Stimulated activated CD8-positive, alpha-beta memory T cell treated with anti-CD3 and anti-CD28 coated beads, Interleukin-12 subunit alpha, Interleukin-12 subunit beta, amount 100 ng/mL, for 24 hours (primary cell): ENCODE measurements around the gene PCBD2.

Experiments used
- DNase-seq: peaks from one replicate; pipeline ENCODE4 v3.0.0-alpha.2; 2020; ENCODE audit errors: extremely low read depth

PCBD2 gene

GRCh38 chr5:135007749-135008363, 102.9 kb downstream of the PCBD2 start:
- DNase-seq, result no peak

DNA sequence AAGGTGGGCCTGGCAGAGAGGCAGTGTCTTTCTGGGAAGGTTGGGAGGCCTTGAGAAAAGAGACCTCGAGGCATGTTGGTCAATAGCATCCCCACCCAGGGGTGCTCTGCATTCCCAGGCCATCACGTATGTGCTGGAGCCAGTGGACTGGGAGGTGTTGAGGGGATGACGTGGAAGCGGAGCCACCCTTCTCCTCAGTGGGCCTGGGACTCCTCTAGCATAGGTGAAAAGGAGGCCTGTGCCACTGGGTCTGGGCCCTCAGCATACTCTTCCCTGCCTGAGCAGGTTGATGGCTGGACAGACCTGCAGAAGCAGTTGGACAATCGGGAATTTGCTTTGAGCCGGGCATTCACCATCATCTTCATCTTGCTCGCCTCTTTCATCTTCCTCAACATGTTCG, 103.6 kb downstream of the PCBD2 start:
- DNase-seq, result no peak

DNA sequence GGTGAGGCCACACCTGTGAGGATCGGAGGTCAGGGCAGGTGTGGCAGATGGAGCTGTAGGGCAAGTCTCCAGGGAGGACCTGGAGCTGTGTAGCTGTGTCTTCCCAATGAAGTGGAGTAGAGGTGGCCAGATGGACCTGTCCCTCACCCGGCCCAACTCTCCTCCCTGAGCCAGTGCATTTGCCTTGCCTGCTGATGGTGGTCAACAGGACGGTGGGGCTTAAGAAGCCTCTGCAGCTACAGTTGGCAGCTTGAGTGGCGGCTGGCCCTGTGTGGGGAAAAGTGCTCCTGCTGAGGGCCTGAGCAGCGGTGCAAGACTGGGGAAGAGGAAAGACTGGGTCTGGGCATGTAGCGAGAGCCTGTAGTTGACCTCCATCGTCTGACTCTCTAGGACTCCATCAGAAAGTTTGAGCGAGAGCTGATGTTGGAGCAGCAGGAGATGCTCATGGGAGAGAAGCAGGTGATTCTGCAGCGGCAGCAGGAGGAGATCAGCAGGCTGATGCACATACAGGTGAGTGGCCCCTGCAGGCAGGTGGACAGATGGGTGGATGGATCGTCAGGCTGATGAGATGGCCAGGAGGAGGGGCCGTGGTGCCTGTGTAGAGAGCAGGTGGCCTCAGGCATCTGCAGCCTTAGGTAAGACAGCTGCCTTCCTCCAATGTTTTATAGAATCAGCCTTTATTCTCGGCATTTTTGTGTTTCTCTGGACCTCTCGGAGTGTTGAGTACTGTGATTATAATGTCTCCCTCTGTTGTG, 104.2 kb downstream of the PCBD2 start:
- DNase-seq, result no peak

DNA sequence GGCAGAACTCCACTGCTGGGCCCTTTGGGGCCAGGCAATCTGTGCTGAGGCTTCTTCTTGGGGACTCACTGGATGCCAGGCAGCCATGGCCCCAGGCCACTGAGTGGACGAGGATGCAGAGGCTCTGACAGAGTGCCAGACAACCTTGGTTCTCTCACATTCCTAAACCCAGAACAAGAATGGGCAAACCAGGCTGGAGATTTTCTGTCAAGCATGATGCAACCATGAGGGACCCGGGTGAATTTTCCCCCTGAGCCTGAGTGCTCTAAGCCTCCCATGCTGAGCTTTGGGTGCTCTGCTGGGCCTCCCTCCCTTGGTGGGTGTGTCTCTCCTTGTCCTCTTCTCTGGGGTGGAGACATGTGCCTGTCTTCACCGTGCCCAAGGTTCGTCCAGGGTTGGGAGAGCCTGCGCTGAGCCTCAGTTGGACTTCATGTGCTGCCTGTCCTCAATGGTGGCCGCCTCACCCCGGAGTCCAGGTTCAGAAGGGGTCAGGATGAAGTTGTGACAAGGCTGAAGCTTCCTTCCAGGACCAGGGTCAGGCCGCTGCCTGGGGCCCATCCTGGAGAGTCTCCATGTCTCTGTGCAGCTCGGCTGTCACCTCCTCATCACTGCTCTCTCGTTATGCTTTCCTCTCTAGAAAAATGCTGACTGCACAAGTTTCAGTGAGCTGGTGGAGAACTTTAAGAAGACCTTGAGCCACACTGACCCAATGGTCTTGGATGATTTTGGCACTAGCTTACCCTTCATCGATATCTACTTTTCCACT, 105.0 kb downstream of the PCBD2 start:
- DNase-seq, result no peak

GRCh38 chr5:135010502-135011354, 105.8 kb downstream of the PCBD2 start:
- DNase-seq, result no peak

GRCh38 chr5:135011355-135012032, 106.6 kb downstream of the PCBD2 start:
- no peak for DNase-seq

- no peak for DNase-seq
Measured at GRCh38 chr5:135012033-135012588, 107.2 kb downstream of the PCBD2 start.
